A172 (cell line): ENCODE results near the gene TMEM167B. TPM values are rescaled to one million over a fixed set of nuclear protein-coding genes. Genes with fewer than 3 reads are reported as not detected.
"Not testable (repeated sequence)": the region's sequence is repeated elsewhere in the genome, so short reads cannot be mapped to it uniquely, and the experiment has no call there.

Source experiments
- DNase-seq: peaks from one replicate; pipeline ENCODE4 v3.0.0-alpha.2; 2015; ENCODE audit warnings: low spot score
- total RNA-seq: library from RNA; depleted of rRNA; stranded (reverse); fragments of >200 nt; shearing (Covaris generic); gene quantifications from 2 replicates; pipeline ENCODE4 v1.2.3, GENCODE V29; 2014; rRNA removed

TMEM167B gene
- total RNA-seq = 16.0 and 17.2 TPM in 2 replicates

- peak; percentile 82 for DNase-seq
Observed at GRCh38 chr1:109090196-109091077, at the start of gene TMEM167B. Gene TMEM167B (plus strand): TSS chr1:109090764. CDS start chr1:109090873, 109 bp downstream.

GRCh38 chr1:109040989-109041620 lies 49.5 kb upstream of the TMEM167B start:
- DNase-seq = no peak

- peak; percentile 82 for DNase-seq
Observed at GRCh38 chr1:109041621-109042468, 48.7 kb upstream of the TMEM167B start, which contains the start of gene WDR47. Gene WDR47 (minus strand): TSS chr1:109042102. CDS start chr1:109023512, 18,590 bp downstream.

GRCh38 chr1:109045595-109045994 lies 45.0 kb upstream of the TMEM167B start:
- DNase-seq = no peak

- no peak for DNase-seq
Observed at GRCh38 chr1:109046671-109047070, 43.9 kb upstream of the TMEM167B start.

GRCh38 chr1:109047339-109047738 lies 43.2 kb upstream of the TMEM167B start:
- DNase-seq = no peak

- DNase-seq = no peak
Observed at GRCh38 chr1:109048335-109048734, 42.2 kb upstream of the TMEM167B start.

- DNase-seq = no peak
Observed at GRCh38 chr1:109050228-109050995, 40.2 kb upstream of the TMEM167B start.

- DNase-seq = not testable (repeated sequence)
Observed at GRCh38 chr1:109052145-109052544, 38.4 kb upstream of the TMEM167B start.

- DNase-seq = no peak
Observed at GRCh38 chr1:109056064-109056463, 34.5 kb upstream of the TMEM167B start.

GRCh38 chr1:109059026-109059425 lies 31.5 kb upstream of the TMEM167B start:
- no peak for DNase-seq

GRCh38 chr1:109060707-109061106 lies 29.9 kb upstream of the TMEM167B start:
- no peak for DNase-seq

GRCh38 chr1:109061183-109061582 lies 29.4 kb upstream of the TMEM167B start:
- DNase-seq = no peak

- no peak for DNase-seq
Observed at GRCh38 chr1:109065137-109065536, 25.4 kb upstream of the TMEM167B start.

GRCh38 chr1:109067883-109068282 lies 22.7 kb upstream of the TMEM167B start:
- no peak for DNase-seq

GRCh38 chr1:109069294-109069693 lies 21.3 kb upstream of the TMEM167B start:
- no peak for DNase-seq

- DNase-seq = peak; percentile 88
Observed at GRCh38 chr1:109075531-109076490, 14.8 kb upstream of the TMEM167B start, which contains the start of gene TAF13. Gene TAF13 (minus strand): TSS chr1:109076003. CDS start chr1:109075947, 56 bp downstream.

GRCh38 chr1:109078317-109078716 lies 12.2 kb upstream of the TMEM167B start:
- DNase-seq = no peak

GRCh38 chr1:109079240-109079622 lies 11.3 kb upstream of the TMEM167B start:
- DNase-seq = no peak
